A549 (cell line): ENCODE data around the gene KLHL2.
"Not testable (repeated sequence)": the region's sequence is repeated elsewhere in the genome, so short reads cannot be mapped to it uniquely, and the experiment has no call there.

Experiments
- CHD4 ChIP-seq: fragments of 200-600 bp; sonication (generic); IDR thresholded peaks from 2 replicates; pipeline ENCODE4 v1.6.1; 2016; ENCODE audit warnings: antibody characterized with exemption, mild to moderate bottlenecking, borderline replicate concordance
- EP300 ChIP-seq, 2 experiments: fragments of >200 bp; sonication (Bioruptor Twin); formaldehyde crosslinking; IDR thresholded peaks; 2 replicates in 1 of 2; 3 replicates in 1 of 2; pipeline ENCODE4 v1.6.1; 2016 to 2017
- FOSL2 ChIP-seq, 2 experiments: fragments of 450-650 bp in 1 of 2; fragments of >200 bp in 1 of 2; sonication (Bioruptor Twin) in 1 of 2; formaldehyde crosslinking; IDR thresholded peaks; 2 replicates each; pipeline versions ENCODE4 v1.5.0 to v1.6.1; 2016 to 2020; ENCODE audit warnings: mild to moderate bottlenecking in 1 of 2, moderate library complexity in 1 of 2
- HOXB5 ChIP-seq: fragments of 250-450 bp; sonication (Bioruptor Pico); IDR thresholded peaks from 2 replicates; pipeline ENCODE4 v1.5.0; 2020; ENCODE audit warnings: mild to moderate bottlenecking, moderate library complexity
- KDM5A ChIP-seq: fragments of 200-600 bp; sonication (generic); IDR thresholded peaks from 2 replicates; pipeline ENCODE4 v1.6.1; 2016; ENCODE audit warnings: antibody characterized with exemption, mild to moderate bottlenecking
- MYC ChIP-seq: IDR thresholded peaks from 2 replicates; pipeline ENCODE4 v1.6.1; 2012; ENCODE audit warnings: mild to moderate bottlenecking, inconsistent platforms, low read length, improper control_type of control experiment, borderline replicate concordance
- POLR2A ChIP-seq: IDR thresholded peaks from 2 replicates; pipeline ENCODE4 v1.6.1; 2012; ENCODE audit warnings: mild to moderate bottlenecking, low read length
- RAD21 ChIP-seq, 2 experiments: fragments of >200 bp in 1 of 2; sonication (Bioruptor Twin) in 1 of 2; formaldehyde crosslinking in 1 of 2; IDR thresholded peaks in 1 of 2; conservative IDR thresholded peaks in 1 of 2; 2 replicates in 1 of 2; 3 replicates in 1 of 2; pipeline ENCODE4 v1.6.1; 2012 to 2018; ENCODE audit warnings: inconsistent platforms in 1 of 2
- ZC3H11A ChIP-seq: fragments of 450-650 bp; IDR thresholded peaks from 2 replicates; pipeline ENCODE4 v1.6.1; 2014; ENCODE audit warnings: antibody characterized with exemption, mild to moderate bottlenecking
- TF ChIP-seq, protein P1 (sequence below): fragments of >200 bp; sonication (Bioruptor Twin); formaldehyde crosslinking; IDR thresholded peaks from 3 replicates; pipeline ENCODE4 v1.5.1; 2016

DNA sequence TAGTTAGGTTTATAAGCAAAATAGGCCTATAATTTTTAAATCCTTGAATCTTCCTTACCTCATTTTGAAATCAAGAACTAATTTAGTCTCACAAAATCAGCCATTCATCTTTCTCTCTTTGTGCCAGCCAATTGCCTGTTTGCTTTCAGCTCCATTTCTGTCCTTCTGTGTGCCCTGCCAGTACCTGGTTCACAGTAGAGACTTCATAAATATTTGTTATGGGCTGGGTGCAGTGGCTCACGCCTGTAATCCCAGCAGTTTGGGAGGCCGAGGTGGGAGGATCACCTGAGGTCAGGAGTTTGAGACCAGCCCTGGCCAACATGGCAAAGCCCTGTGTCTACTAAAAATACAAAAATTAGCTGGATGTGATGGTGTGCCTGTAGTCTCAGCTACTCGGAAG is 31.9 kb upstream of the KLHL2 start:
- TF ChIP-seq, protein P1, sequence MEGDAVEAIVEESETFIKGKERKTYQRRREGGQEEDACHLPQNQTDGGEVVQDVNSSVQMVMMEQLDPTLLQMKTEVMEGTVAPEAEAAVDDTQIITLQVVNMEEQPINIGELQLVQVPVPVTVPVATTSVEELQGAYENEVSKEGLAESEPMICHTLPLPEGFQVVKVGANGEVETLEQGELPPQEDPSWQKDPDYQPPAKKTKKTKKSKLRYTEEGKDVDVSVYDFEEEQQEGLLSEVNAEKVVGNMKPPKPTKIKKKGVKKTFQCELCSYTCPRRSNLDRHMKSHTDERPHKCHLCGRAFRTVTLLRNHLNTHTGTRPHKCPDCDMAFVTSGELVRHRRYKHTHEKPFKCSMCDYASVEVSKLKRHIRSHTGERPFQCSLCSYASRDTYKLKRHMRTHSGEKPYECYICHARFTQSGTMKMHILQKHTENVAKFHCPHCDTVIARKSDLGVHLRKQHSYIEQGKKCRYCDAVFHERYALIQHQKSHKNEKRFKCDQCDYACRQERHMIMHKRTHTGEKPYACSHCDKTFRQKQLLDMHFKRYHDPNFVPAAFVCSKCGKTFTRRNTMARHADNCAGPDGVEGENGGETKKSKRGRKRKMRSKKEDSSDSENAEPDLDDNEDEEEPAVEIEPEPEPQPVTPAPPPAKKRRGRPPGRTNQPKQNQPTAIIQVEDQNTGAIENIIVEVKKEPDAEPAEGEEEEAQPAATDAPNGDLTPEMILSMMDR = not testable (repeated sequence)
- not testable (repeated sequence) for TF ChIP-seq EP300 (IDR thresholded peaks at IDR 0.05); POLR2A; ZC3H11A; KDM5A; FOSL2 (IDR thresholded peaks at IDR 0.05); FOSL2 (CRISPR knock-in tag; IDR thresholded peaks at IDR 0.05); HOXB5 (CRISPR knock-in tag); MYC; CHD4; RAD21 (conservative IDR thresholded peaks at IDR 0.05 in 1 of 2, IDR thresholded peaks at IDR 0.05 in 1 of 2)
